ENCODE measurements around the gene FOXK1. TPM values are rescaled to one million over a fixed set of nuclear protein-coding genes. Genes with fewer than 3 reads are reported as not detected.

The FOXK1 gene
- total RNA-seq, 2 experiments from 2014 or later = 25.9 to 26.6 TPM

- CTCF ChIA-PET = interaction anchor here (1.9 kb wide), 1 partner anchor 12 kb away, joined by 5 read pairs; no protein-coding TSS in a partner anchor
- no peak overlapping the region for H3K27ac Mint-ChIP-seq
- peaks cover 14% of the 10 kb centered on the region for H3K27me3 Mint-ChIP-seq
- H3K4me1 Mint-ChIP-seq (ENCODE audit: low read depth) = no peaks in the 10 kb centered on the region
- no peak overlapping the region for H3K4me3 Mint-ChIP-seq
- POLR2A ChIA-PET = no interaction called here
- intact Hi-C loops (cut with micrococcal nuclease) = no loop called here
- DNase-seq = no peak
- H3K9me3 Mint-ChIP-seq = no peaks in the 10 kb centered on the region
- no peaks in the 10 kb centered on the region for H3K36me3 Mint-ChIP-seq
Measured at GRCh38 chr7:4818000-4818794, 136.1 kb downstream of the FOXK1 start.

DNA sequence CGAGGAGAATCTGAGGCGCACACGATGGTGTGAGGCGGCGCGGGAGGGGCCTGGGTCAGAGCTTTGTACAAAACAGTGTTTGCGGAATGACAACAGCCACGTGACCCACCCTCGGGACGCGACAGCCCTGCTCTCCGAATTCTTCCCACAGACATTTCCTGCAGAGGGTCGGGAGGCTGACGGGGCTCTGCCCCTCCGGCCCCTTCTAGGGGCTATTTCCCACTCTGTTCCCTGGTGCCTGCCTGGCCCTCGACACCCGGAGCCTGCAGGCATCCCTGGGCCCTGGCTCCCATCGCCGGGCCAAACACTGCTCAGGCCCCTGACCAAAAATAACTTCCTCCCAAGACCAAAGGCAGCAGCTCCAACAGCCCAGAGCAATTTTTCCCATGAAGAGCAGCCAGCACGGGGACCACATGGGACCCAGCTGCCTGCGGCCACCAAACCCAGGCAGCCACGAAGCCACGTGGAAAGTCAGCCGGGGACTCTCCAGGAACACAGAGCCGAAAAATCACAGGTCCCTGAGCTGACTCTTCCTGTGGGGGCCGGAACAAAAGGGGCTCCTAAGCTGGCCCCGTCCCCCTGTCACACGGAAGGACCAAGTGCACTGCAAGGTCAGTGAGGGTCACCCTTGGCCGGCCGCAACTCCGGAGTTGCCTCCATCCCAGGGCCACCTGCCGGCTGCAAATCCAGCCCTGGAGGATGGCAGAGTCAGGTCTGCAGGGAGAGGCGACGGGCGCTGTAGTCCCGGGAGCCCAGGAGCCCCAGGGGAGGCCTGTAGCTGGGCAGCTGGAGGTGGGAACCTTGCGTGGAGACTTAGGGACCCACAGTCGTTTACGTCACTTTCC is 137.7 kb downstream of the FOXK1 start:
- Mint-ChIP-seq H3K4me3 (no peak overlapping the region), H3K27ac (no peak overlapping the region), H3K4me1 (ENCODE audit: low read depth) (no peaks in the 10 kb centered on the region), H3K36me3 (no peaks in the 10 kb centered on the region), H3K9me3 (no peaks in the 10 kb centered on the region), H3K27me3 (peaks cover 7% of the 10 kb centered on the region)
- intact Hi-C loops (cut with micrococcal nuclease) = no loop called here
- CTCF ChIA-PET = interaction anchor here (0.6 to 1.9 kb wide), 2 partner anchors 10 to 154 kb away, joined by 3 to 5 read pairs; no protein-coding TSS in a partner anchor
- POLR2A ChIA-PET = no interaction called here
- no peak for DNase-seq

GRCh38 chr7:4820405-4820966 is 138.4 kb downstream of the FOXK1 start:
- ChIA-PET CTCF (no interaction called here), POLR2A (no interaction called here)
- Mint-ChIP-seq H3K4me1 (ENCODE audit: low read depth) (no peaks in the 10 kb centered on the region), H3K4me3 (no peak overlapping the region), H3K27me3 (peaks cover 6% of the 10 kb centered on the region), H3K36me3 (no peaks in the 10 kb centered on the region), H3K9me3 (no peaks in the 10 kb centered on the region), H3K27ac (no peak overlapping the region)
- no peak for DNase-seq
- intact Hi-C loops (cut with micrococcal nuclease) = no loop called here

Small RNA genes lying within 50 kb of the gene (microRNA-seq; reads per million reads assigned to microRNA genes)
- not detected for gene MIR4656 (ENCODE audit: borderline microRNAs expressed, borderline number of aligned reads, borderline replicate concordance)

Other genes starting within 250 kb of the FOXK1 start
- 10 to 100 TPM; 21.6 to 24.1 TPM for gene AP5Z1, start 93.3 kb downstream of the FOXK1 start, total RNA-seq
- gene PAPOLB, start 179.7 kb downstream of the FOXK1 start, total RNA-seq = not detected
- under 1 TPM; 0.15 to 0.19 TPM for gene RADIL, start 201.4 kb downstream of the FOXK1 start, total RNA-seq

All from activated CD4-positive, alpha-beta memory T cell treated with anti-CD3 and anti-CD28 coated beads for 36 hours (primary cell).